ENCODE data around the gene MAP4K4.
A peak's percentile ranks its signal among the peaks of the same experiment; 100 is the strongest.

Gene MAP4K4

GRCh38 chr2:101796825-101797600 is 99.5 kb downstream of the MAP4K4 start:
- Histone ChIP-seq H3K27ac (ENCODE audit: low read length) (no peak overlapping the region; the same call in none of the 2 replicates), H3K4me1 (ENCODE audit: insufficient read depth, low read length) (no peaks in the 10 kb centered on the region; the same call in 1 of the 2 replicates)
- ATAC-seq (ENCODE audit: insufficient read depth, low read depth): peak; percentile 46; the same call in 1 of the 3 replicates

GRCh38 chr2:101801496-101801895 is 104.0 kb downstream of the MAP4K4 start:
- H3K4me3 ChIP-seq (ENCODE audit: low read depth in 1 of 2, low read length in 2 of 2): no peak overlapping the region
- no peak overlapping the region for H3K9ac ChIP-seq (ENCODE audit: low read depth, low read length)
- no peaks in the 10 kb centered on the region for H3K27me3 ChIP-seq (ENCODE audit: insufficient read depth, low read length, poor library complexity)
- TF ChIP-seq CTCF (IDR thresholded peaks at IDR 0.05; ENCODE audit: borderline replicate concordance, extremely low read depth, low read length, poor library complexity, severe bottlenecking) (no peak), EZH2 (IDR thresholded peaks at IDR 0.05; ENCODE audit: borderline replicate concordance, low read depth, low read length, severe bottlenecking) (no peak)
- H3K9me3 ChIP-seq (ENCODE audit: insufficient read depth, low read length, severe bottlenecking): no peaks in the 10 kb centered on the region
- no peak overlapping the region for H3K4me2 ChIP-seq (ENCODE audit: insufficient read depth, low read length)
- peaks cover 9% of the 10 kb centered on the region for H3K36me3 ChIP-seq (ENCODE audit: insufficient read depth, low read length)
- H2AFZ ChIP-seq (ENCODE audit: low read depth, low read length): no peak overlapping the region
- DNase-seq: no peak
- H3K27ac ChIP-seq (ENCODE audit: low read length): peak overlapping the region; percentile 34; the same call in 1 of the 2 replicates
- peaks cover 42% of the 10 kb centered on the region for H3K4me1 ChIP-seq (ENCODE audit: insufficient read depth, low read length)
- H3K79me2 ChIP-seq (ENCODE audit: insufficient read depth, low read length): peaks cover 92% of the 10 kb centered on the region
- no peak for ATAC-seq (ENCODE audit: insufficient read depth, low read depth)
- H4K20me1 ChIP-seq (ENCODE audit: insufficient read depth, low read length): peaks cover 56% of the 10 kb centered on the region

More at GRCh38 chr2:101796825-101797600, 99.5 kb downstream of the MAP4K4 start:
- H3K4me3 ChIP-seq (ENCODE audit: low read depth in 1 of 2, low read length in 2 of 2): no peak overlapping the region
- H3K9me3 ChIP-seq (ENCODE audit: insufficient read depth, low read length, severe bottlenecking): no peaks in the 10 kb centered on the region
- H4K20me1 ChIP-seq (ENCODE audit: insufficient read depth, low read length): peaks cover 57% of the 10 kb centered on the region
- no peak overlapping the region for H3K9ac ChIP-seq (ENCODE audit: low read depth, low read length)
- peaks cover 99% of the 10 kb centered on the region for H3K79me2 ChIP-seq (ENCODE audit: insufficient read depth, low read length)
- no peak overlapping the region for H3K4me2 ChIP-seq (ENCODE audit: insufficient read depth, low read length)
- no peak for DNase-seq
- H2AFZ ChIP-seq (ENCODE audit: low read depth, low read length): no peak overlapping the region
- TF ChIP-seq CTCF (IDR thresholded peaks at IDR 0.05; ENCODE audit: borderline replicate concordance, extremely low read depth, low read length, poor library complexity, severe bottlenecking) (no peak), EZH2 (IDR thresholded peaks at IDR 0.05; ENCODE audit: borderline replicate concordance, low read depth, low read length, severe bottlenecking) (no peak)
- no peaks in the 10 kb centered on the region for H3K27me3 ChIP-seq (ENCODE audit: insufficient read depth, low read length, poor library complexity)
- peaks cover 20% of the 10 kb centered on the region for H3K36me3 ChIP-seq (ENCODE audit: insufficient read depth, low read length)

GRCh38 chr2:101802329-101802728 is 104.8 kb downstream of the MAP4K4 start:
- H3K27ac ChIP-seq (ENCODE audit: low read length): no peak overlapping the region
- H3K4me2 ChIP-seq (ENCODE audit: insufficient read depth, low read length): no peak overlapping the region
- peaks cover 92% of the 10 kb centered on the region for H3K79me2 ChIP-seq (ENCODE audit: insufficient read depth, low read length)
- ATAC-seq (ENCODE audit: insufficient read depth, low read depth) (no peak), DNase-seq (no peak)
- peaks cover 52% of the 10 kb centered on the region for H4K20me1 ChIP-seq (ENCODE audit: insufficient read depth, low read length)
- TF ChIP-seq CTCF (IDR thresholded peaks at IDR 0.05; ENCODE audit: borderline replicate concordance, extremely low read depth, low read length, poor library complexity, severe bottlenecking) (no peak), EZH2 (IDR thresholded peaks at IDR 0.05; ENCODE audit: borderline replicate concordance, low read depth, low read length, severe bottlenecking) (no peak)
- H3K9ac ChIP-seq (ENCODE audit: low read depth, low read length): no peak overlapping the region
- H3K9me3 ChIP-seq (ENCODE audit: insufficient read depth, low read length, severe bottlenecking): no peaks in the 10 kb centered on the region
- peaks cover 50% of the 10 kb centered on the region for H3K4me1 ChIP-seq (ENCODE audit: insufficient read depth, low read length)
- H2AFZ ChIP-seq (ENCODE audit: low read depth, low read length): no peak overlapping the region
- no peak overlapping the region for H3K4me3 ChIP-seq (ENCODE audit: low read depth in 1 of 2, low read length in 2 of 2)
- peaks cover 9% of the 10 kb centered on the region for H3K36me3 ChIP-seq (ENCODE audit: insufficient read depth, low read length)
- H3K27me3 ChIP-seq (ENCODE audit: insufficient read depth, low read length, poor library complexity): no peaks in the 10 kb centered on the region

Measured in DND-41 (cell line).